22Rv1 (cell line): ENCODE measurements around the gene HLA-DOA.

Source experiments
- H3K27ac ChIP-seq: fragments of 450-650 bp; 2 replicates; pipeline ENCODE4 v1.5.1; 2017
- ZFX ChIP-seq: fragments of 450-650 bp; IDR thresholded peaks from 2 replicates; pipeline ENCODE4 v1.6.1; 2017; ENCODE audit warnings: antibody characterized with exemption, borderline replicate concordance
- TF ChIP-seq, protein P1 (sequence below): fragments of 450-650 bp; IDR thresholded peaks from 2 replicates; pipeline ENCODE4 v1.5.1; 2017; ENCODE audit warnings: mild to moderate bottlenecking

The HLA-DOA gene

DNA sequence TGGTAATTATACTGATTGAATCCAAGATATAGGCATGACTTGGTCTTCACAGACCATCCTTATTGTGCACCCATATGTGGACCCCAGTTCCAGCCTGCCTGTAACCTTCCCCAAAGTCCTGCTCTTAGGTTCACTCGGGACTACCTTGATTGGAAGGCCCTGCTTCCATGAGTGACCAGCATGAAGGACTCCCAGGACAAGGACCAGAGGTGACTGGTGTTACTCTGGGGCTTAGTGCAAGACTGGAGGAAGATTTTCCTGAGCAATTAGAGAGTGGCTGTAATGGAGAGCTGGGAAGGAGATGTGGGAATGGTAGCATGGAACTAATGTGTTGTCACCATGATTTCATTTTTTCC is 25.9 kb downstream of the HLA-DOA start:
- peak overlapping the region; percentile 100 for H3K27ac ChIP-seq

DNA sequence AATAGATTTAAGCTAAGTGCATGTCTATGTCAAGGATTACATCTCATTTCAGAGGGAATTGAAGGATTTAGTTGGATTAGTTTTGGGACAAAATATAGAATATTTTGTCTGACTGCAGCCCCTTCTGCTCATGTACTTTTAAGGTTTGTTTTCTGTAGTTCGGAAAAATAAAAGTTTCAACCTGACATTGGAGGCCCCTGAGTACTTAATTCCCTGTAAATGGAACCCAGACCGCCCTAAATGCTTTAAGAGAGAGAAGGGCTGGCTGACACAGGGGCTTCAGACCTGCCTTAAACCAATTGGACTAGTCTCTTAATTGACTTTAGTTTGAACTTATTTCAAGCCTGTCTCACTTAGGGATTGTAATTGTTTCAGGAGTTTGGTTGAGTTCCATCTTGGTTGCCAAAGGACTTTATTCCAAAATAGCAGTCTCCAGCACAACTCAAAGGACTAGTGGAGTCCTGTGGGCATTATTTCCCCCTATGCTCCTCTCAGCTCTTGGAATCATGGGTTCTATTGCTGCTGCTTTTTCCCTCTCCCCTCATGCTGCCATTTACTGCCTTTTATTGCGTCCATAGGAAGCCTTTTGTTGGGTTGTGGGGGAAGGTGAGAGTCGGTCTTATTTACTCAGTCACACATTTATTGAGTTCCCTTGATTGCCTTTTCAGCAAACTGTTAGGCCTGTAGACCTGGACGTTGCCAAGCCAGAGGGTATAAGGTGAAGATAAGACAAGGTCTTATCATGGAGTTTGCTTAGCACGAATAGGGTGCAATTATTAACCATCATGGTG is 26.5 kb downstream of the HLA-DOA start:
- TF ChIP-seq, protein P1, sequence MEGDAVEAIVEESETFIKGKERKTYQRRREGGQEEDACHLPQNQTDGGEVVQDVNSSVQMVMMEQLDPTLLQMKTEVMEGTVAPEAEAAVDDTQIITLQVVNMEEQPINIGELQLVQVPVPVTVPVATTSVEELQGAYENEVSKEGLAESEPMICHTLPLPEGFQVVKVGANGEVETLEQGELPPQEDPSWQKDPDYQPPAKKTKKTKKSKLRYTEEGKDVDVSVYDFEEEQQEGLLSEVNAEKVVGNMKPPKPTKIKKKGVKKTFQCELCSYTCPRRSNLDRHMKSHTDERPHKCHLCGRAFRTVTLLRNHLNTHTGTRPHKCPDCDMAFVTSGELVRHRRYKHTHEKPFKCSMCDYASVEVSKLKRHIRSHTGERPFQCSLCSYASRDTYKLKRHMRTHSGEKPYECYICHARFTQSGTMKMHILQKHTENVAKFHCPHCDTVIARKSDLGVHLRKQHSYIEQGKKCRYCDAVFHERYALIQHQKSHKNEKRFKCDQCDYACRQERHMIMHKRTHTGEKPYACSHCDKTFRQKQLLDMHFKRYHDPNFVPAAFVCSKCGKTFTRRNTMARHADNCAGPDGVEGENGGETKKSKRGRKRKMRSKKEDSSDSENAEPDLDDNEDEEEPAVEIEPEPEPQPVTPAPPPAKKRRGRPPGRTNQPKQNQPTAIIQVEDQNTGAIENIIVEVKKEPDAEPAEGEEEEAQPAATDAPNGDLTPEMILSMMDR, result no peak
- TF ChIP-seq ZFX, result no peak
- H3K27ac ChIP-seq, result peak overlapping the region; percentile 100

More for the DNA sequence above, 25.9 kb downstream of the HLA-DOA start:
- no peak for TF ChIP-seq ZFX
- TF ChIP-seq, protein P1, result no peak

DNA sequence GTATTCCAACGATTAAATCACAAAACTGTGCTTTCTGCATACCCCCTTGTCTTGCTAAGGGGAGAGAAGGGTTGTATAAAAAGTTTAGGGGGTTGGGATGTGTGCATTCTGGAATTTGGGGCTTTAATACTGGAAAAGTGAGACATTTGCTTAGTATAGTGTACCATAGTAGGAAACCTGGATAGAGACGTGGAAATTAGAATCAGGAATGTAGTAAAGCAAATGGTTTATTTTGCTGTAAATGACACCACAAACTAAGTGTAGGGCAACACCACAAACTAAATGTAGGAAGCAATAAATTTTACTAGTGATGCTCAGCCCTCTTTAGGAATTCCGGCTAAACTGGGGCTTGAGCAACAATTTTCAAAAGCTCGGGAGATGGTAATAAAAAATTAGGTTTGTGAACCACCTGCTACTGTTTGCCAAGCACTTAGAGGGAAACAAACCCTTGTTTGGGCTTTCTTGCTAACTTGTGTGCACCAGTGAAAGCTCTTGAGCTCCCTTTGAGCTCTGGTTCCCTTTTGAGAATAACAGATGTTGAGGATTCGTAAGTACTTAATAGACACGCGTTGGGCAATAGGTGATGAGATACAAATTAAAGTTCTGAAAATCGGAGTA is 27.2 kb downstream of the HLA-DOA start:
- H3K27ac ChIP-seq, result peak overlapping the region; percentile 100
- TF ChIP-seq, protein P1, result no peak
- no peak for TF ChIP-seq ZFX

DNA sequence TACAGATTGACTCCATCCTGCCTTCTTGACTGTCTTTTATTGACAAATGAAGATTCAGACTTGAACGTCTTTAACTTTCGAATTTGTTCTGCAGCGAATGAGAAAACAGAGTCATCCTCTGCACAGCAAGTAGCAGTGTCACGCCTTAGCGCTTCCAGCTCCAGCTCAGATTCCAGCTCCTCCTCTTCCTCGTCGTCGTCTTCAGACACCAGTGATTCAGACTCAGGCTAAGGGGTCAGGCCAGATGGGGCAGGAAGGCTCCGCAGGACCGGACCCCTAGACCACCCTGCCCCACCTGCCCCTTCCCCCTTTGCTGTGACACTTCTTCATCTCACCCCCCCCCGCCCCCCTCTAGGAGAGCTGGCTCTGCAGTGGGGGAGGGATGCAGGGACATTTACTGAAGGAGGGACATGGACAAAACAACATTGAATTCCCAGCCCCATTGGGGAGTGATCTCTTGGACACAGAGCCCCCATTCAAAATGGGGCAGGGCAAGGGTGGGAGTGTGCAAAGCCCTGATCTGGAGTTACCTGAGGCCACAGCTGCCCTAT is 28.8 kb downstream of the HLA-DOA start:
- TF ChIP-seq, protein P1, result no peak
- no peak for TF ChIP-seq ZFX
- peak overlapping the region; percentile 100 for H3K27ac ChIP-seq

DNA sequence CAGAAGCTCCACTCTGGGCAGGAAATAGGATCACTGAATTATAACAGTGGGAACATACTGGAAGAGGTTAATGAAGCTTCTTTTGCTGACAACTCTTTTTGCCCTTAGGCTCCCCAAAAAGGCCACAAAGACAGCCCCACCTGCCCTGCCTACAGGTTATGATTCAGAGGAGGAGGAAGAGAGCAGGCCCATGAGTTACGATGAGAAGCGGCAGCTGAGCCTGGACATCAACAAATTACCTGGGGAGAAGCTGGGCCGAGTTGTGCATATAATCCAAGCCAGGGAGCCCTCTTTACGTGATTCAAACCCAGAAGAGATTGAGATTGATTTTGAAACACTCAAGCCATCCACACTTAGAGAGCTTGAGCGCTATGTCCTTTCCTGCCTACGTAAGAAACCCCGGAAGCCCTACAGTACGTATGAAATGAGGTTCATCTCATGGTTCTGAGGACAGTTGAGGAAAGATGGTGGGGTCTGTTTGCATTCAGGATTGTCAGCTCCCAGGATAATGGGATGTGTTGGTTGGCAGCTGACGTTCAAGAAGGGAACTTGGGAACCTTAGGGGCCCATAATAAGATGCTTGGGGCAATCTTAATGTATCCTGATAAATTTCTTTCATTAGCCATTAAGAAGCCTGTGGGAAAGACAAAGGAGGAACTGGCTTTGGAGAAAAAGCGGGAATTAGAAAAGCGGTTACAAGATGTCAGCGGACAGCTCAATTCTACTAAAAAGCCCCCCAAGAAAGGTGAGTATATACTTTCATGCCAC is 29.5 kb downstream of the HLA-DOA start:
- H3K27ac ChIP-seq, result peak overlapping the region; percentile 100
- TF ChIP-seq ZFX, result no peak
- TF ChIP-seq, protein P1, result no peak

DNA sequence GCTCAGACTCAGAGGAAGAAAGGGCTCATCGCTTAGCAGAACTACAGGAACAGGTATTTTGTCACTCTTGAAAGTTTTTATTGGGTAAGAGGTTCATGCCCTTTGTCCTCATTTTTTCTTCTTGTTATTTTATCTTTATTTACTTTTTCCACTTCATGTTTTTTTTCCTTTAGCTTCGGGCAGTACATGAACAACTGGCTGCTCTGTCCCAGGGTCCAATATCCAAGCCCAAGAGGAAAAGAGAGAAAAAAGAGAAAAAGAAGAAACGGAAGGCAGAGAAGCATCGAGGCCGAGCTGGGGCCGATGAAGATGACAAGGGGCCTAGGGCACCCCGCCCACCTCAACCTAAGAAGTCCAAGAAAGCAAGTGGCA is 31.5 kb downstream of the HLA-DOA start:
- peak overlapping the region; percentile 100 for H3K27ac ChIP-seq
- no peak for TF ChIP-seq ZFX
- TF ChIP-seq, protein P1, result no peak
